ENCODE results near the gene BTNL9. TPM values are rescaled to one million over a fixed set of nuclear protein-coding genes. Genes with fewer than 3 reads are reported as not detected.

The BTNL9 gene
- total and polyA plus RNA-seq, 2 of the 4 experiments (the other 2 are of a cell fraction): not detected

GRCh38 chr5:181036816-181037364 lies 3.2 kb upstream of the BTNL9 start:
- H3K27ac ChIP-seq (ENCODE audit: insufficient read depth, low read length): no peak overlapping the region
- in situ Hi-C loops (cut with MboI; ENCODE audit: low sequenced_read_pairs): no loop called here
- no peaks in the 10 kb centered on the region for H3K36me3 ChIP-seq (ENCODE audit: control insufficient read depth, insufficient read depth, low read length)
- no peak overlapping the region for H2BK15ac ChIP-seq (ENCODE audit: low read depth, low read length)
- H4K5ac ChIP-seq (ENCODE audit: low read depth, low read length): no peak overlapping the region
- dilution Hi-C loops (cut with HindIII; ENCODE audit: low sequenced_read_pairs, unreplicated experiment): no loop called here
- H2AK9ac ChIP-seq (replicated peaks; ENCODE audit: low read depth, low read length, poor library complexity): no peak overlapping the region
- H3K4me1 ChIP-seq (ENCODE audit: control insufficient read depth, insufficient read depth, low read length): no peaks in the 10 kb centered on the region
- no peak overlapping the region for H3K23ac ChIP-seq (ENCODE audit: low read depth, low read length)
- H2AK5ac ChIP-seq (ENCODE audit: low read depth, low read length): no peak overlapping the region
- DNase-seq: no peak
- no peak overlapping the region for H2BK120ac ChIP-seq (ENCODE audit: low read depth, low read length)
- no peak for ATAC-seq (ENCODE audit: low read depth)
- H2AFZ ChIP-seq (replicated peaks; ENCODE audit: low read length, poor library complexity): no peak overlapping the region
- no peak overlapping the region for H2BK20ac ChIP-seq (ENCODE audit: low read depth, low read length)
- no peak overlapping the region for H4K8ac ChIP-seq (ENCODE audit: low read depth in 2 of 2, low read length in 2 of 2)
- no peak overlapping the region for H4K91ac ChIP-seq (ENCODE audit: insufficient read depth, low read depth, low read length)
- no peaks in the 10 kb centered on the region for H3K27me3 ChIP-seq (ENCODE audit: control insufficient read depth, insufficient read depth, low read length)
- no peak overlapping the region for H3K4me2 ChIP-seq (ENCODE audit: low read depth, low read length)
- H3K9me3 ChIP-seq (ENCODE audit: control insufficient read depth, insufficient read depth, low read length): peaks cover 7% of the 10 kb centered on the region; the same call in 1 of the 2 replicates
- H3K79me1 ChIP-seq (ENCODE audit: low read depth in 1 of 2, low read length in 2 of 2): no peaks in the 10 kb centered on the region
- no peaks in the 10 kb centered on the region for H4K20me1 ChIP-seq (ENCODE audit: insufficient read depth, low read length)
- BruUV-seq (replicated peaks): no TSS peak
- no peak overlapping the region for H3K56ac ChIP-seq (ENCODE audit: extremely low read depth, insufficient read depth, low read length)
- no peak overlapping the region for H3K4ac ChIP-seq (ENCODE audit: low read depth, low read length)
- H3K9ac ChIP-seq (ENCODE audit: low read depth, low read length): no peak overlapping the region
- no peak overlapping the region for H2BK5ac ChIP-seq (ENCODE audit: low read depth, low read length, poor library complexity, severe bottlenecking)
- POLR2A ChIA-PET (ENCODE audit: unreplicated experiment): no interaction called here
- CTCF ChIA-PET: no interaction called here
- no peak overlapping the region for H3K14ac ChIP-seq (replicated peaks; ENCODE audit: low read depth, low read length)
- TF ChIP-seq CHD1 (IDR thresholded peaks at IDR 0.05; ENCODE audit: low read depth, low read length) (no peak), SMC3 (IDR thresholded peaks at IDR 0.05; ENCODE audit: low read depth, low read length) (no peak), RCOR1 (IDR thresholded peaks at IDR 0.05; ENCODE audit: insufficient replicate concordance, low read length) (no peak), BHLHE40 (IDR thresholded peaks at IDR 0.05; ENCODE audit: low read depth, low read length) (no peak), POLR2A (IDR thresholded peaks at IDR 0.05; ENCODE audit: low read depth, low read length) (no peak), MAZ (IDR thresholded peaks at IDR 0.05; ENCODE audit: borderline replicate concordance, low read depth, low read length) (no peak), CTCF (conservative IDR thresholded peaks at IDR 0.05; ENCODE audit: low read depth, low read length) (no peak), MXI1 (IDR thresholded peaks at IDR 0.05; ENCODE audit: borderline replicate concordance, low read depth, low read length) (no peak), RFX5 (IDR thresholded peaks at IDR 0.05; ENCODE audit: low read depth, low read length) (no peak), FOS (IDR thresholded peaks at IDR 0.05; ENCODE audit: low read depth, low read length) (no peak), CEBPB (IDR thresholded peaks at IDR 0.05; ENCODE audit: low read depth, low read length) (no peak), NFE2L2 (IDR thresholded peaks at IDR 0.05; ENCODE audit: low read depth, low read length) (no peak), ELK1 (IDR thresholded peaks at IDR 0.05; ENCODE audit: borderline replicate concordance, low read depth, low read length) (no peak)
- intact Hi-C loops (cut with micrococcal nuclease): no loop called here
- H3K4me3 ChIP-seq (ENCODE audit: insufficient read depth, low read depth, low read length): no peak overlapping the region
- no peaks in the 10 kb centered on the region for H3K9me1 ChIP-seq (ENCODE audit: insufficient read depth, low read length)
- WGBS, 2 experiments (ENCODE audit: extremely low coverage in 2 of 2, insufficient read length in 1 of 2): 80% methylated on average over 1 of the region's 13 CpGs; no CpG with 5 or more reads in 1 of the 2 experiments
- no peak overlapping the region for H3K18ac ChIP-seq (ENCODE audit: low read depth, low read length)
